Lung (tissue), 12 donors: ENCODE measurements around the gene FRMD3. TPM values are rescaled to one million over a fixed set of nuclear protein-coding genes. Genes with fewer than 3 reads are reported as not detected.

Experiments
- ATAC-seq: fragments of 200-7000 bp; cut with Tn5 transposase; one replicate; pipeline ENCODE4 v1.9.1; 2020; ENCODE audit warnings: moderate number of reproducible peaks; ENCODE audit not compliant: insufficient read depth, low FRiP score
- DNase-seq, 3 donors: peaks; one replicate each; pipeline ENCODE4 v3.0.0-alpha.2; 2013 to 2017
- H3K27ac ChIP-seq, 2 donors: one replicate each; pipeline ENCODE4 v1.5.1; 2013; ENCODE audit warnings: mild to moderate bottlenecking in 2 of 2, moderate library complexity in 2 of 2, control low read depth in 1 of 2, inconsistent platforms in 1 of 2, low read depth in 1 of 2, low read length in 1 of 2
- H3K27me3 ChIP-seq, 3 donors: one replicate each; pipeline ENCODE4 v1.5.1; 2013; ENCODE audit warnings: low read length in 2 of 3; ENCODE audit not compliant: control insufficient read depth in 3 of 3, insufficient read depth in 3 of 3
- H3K36me3 ChIP-seq, 4 donors: one replicate each; pipeline ENCODE4 v1.5.1; 2013; ENCODE audit warnings: low read length in 4 of 4, mild to moderate bottlenecking in 1 of 4, moderate library complexity in 1 of 4; ENCODE audit not compliant: control insufficient read depth in 4 of 4, insufficient read depth in 4 of 4
- H3K4me1 ChIP-seq, 5 donors: one replicate each; pipeline ENCODE4 v1.5.1; 2013; ENCODE audit warnings: low read length in 5 of 5, mild to moderate bottlenecking in 2 of 5, moderate library complexity in 1 of 5; ENCODE audit not compliant: control insufficient read depth in 5 of 5, insufficient read depth in 5 of 5
- H3K4me3 ChIP-seq: one replicate; pipeline ENCODE4 v1.5.1; 2013; ENCODE audit warnings: mild to moderate bottlenecking, control low read depth, moderate library complexity
- H3K9ac ChIP-seq, 2 donors: one replicate each; pipeline ENCODE4 v1.5.1; 2013; ENCODE audit warnings: low read length in 2 of 2, control low read depth in 1 of 2; ENCODE audit not compliant: insufficient read depth in 1 of 2
- H3K9me3 ChIP-seq, 4 donors: one replicate each; pipeline ENCODE4 v1.5.1; 2013; ENCODE audit warnings: low read length in 3 of 4, mild to moderate bottlenecking in 1 of 4, moderate library complexity in 1 of 4; ENCODE audit not compliant: control insufficient read depth in 4 of 4, insufficient read depth in 3 of 4
- WGBS, 2 donors: extraction: QIAGEN DNeasy Blood & Tissue Kit; methylation state at CpG; one replicate each; pipeline ENCODE4 v1.1.7; 2013; 5-methylcytosine and 5-hydroxymethylcytosine counted together
- polyA plus RNA-seq, 2 donors: library from polyadenylated mRNA; stranded (reverse); fragments of 200-250 nt; gene quantifications; one replicate each; pipeline ENCODE4 v1.2.1, GENCODE V29; 2013
- total RNA-seq, 2 donors: library from RNA; depleted of rRNA in 1 of 2; stranded (reverse); fragments of >200 nt in 1 of 2; gene quantifications; one replicate each; pipeline ENCODE4 v1.2.1, GENCODE V29; 2014 to 2021
- TF ChIP-seq, protein P1 (sequence below): IDR thresholded peaks from 2 replicates; pipeline ENCODE4 v1.5.1; 2012; ENCODE audit warnings: mild to moderate bottlenecking; ENCODE audit errors: control extremely low read depth, extremely low read depth
- donor health status: control.
- donor health status: control.
- donor health status: Bipolar disorder and iron deficiency.
- donor health status: healthy.
- donor health status: DM: yes; HTN: yes; CAD: no.

Gene FRMD3
- total and polyA plus RNA-seq, 4 donors: 0.75 to 3.2 (median 1.6) TPM

DNA sequence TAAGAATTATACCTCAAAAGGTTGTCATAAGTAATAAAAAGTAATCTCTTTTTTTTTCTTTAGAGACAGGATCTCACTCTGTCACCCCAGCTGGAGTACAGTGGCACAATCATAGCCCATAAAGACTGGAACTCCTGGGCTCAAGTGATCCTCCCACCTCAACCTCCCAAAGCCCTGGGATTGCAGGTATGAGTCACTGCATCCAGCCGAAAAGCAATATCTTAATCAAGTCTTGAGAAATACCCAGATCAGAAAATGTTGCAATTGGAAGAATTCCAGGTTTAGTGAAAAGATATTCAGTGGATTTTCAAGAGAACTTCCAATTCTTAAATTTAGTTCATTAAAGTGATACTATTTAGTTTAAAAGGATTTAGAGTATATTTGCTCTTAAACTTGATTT lies 43.8 kb upstream of the FRMD3 start:
- Histone ChIP-seq H3K27me3 (no peaks in the 10 kb centered on the region), H3K9me3 (no peaks in the 10 kb centered on the region), H3K4me1 (no peaks in the 10 kb centered on the region), H3K4me3 (no peak overlapping the region), H3K36me3 (no peaks in the 10 kb centered on the region), H3K27ac (no peak overlapping the region), H3K9ac (no peak overlapping the region)
- DNase-seq: no peak
- TF ChIP-seq, protein P1, sequence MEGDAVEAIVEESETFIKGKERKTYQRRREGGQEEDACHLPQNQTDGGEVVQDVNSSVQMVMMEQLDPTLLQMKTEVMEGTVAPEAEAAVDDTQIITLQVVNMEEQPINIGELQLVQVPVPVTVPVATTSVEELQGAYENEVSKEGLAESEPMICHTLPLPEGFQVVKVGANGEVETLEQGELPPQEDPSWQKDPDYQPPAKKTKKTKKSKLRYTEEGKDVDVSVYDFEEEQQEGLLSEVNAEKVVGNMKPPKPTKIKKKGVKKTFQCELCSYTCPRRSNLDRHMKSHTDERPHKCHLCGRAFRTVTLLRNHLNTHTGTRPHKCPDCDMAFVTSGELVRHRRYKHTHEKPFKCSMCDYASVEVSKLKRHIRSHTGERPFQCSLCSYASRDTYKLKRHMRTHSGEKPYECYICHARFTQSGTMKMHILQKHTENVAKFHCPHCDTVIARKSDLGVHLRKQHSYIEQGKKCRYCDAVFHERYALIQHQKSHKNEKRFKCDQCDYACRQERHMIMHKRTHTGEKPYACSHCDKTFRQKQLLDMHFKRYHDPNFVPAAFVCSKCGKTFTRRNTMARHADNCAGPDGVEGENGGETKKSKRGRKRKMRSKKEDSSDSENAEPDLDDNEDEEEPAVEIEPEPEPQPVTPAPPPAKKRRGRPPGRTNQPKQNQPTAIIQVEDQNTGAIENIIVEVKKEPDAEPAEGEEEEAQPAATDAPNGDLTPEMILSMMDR: no peak
- whole genome bisulfite sequencing, 2 donors: 41 to 50% methylated on average over 1 of the region's 1 CpG
- ATAC-seq: no peak

DNA sequence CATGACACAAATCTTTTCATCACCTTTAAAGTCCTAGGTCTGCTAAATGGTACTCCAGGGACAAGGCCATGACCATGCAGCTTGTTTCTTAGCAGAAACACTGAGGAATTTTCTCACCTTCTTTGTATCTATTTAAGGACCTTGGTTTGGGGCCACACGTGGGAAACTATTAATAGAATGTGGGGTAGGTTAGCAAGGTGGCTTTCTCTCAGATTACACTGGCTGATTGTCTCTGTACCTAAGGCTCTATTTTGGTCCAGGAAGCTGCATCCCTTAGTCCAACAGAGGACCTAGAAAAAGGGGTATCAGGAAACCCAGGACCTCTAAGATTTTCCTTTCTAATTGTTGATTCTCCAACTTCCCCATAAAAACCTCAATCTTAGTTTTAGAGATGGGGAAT lies 36.3 kb upstream of the FRMD3 start:
- Histone ChIP-seq H3K36me3 (peaks cover 0 to 2% (median 0%) of the 10 kb centered on the region in 4 donors), H3K4me3 (no peak overlapping the region), H3K4me1 (peaks cover 0 to 4% (median 0%) of the 10 kb centered on the region in 5 donors), H3K9ac (no peak overlapping the region), H3K27me3 (no peaks in the 10 kb centered on the region), H3K27ac (no peak overlapping the region), H3K9me3 (no peaks in the 10 kb centered on the region)
- DNase-seq: no peak
- ATAC-seq: no peak
- WGBS, 2 donors: 79 to 81% methylated on average over 1 of the region's 1 CpG
- TF ChIP-seq, protein P1: no peak

DNA sequence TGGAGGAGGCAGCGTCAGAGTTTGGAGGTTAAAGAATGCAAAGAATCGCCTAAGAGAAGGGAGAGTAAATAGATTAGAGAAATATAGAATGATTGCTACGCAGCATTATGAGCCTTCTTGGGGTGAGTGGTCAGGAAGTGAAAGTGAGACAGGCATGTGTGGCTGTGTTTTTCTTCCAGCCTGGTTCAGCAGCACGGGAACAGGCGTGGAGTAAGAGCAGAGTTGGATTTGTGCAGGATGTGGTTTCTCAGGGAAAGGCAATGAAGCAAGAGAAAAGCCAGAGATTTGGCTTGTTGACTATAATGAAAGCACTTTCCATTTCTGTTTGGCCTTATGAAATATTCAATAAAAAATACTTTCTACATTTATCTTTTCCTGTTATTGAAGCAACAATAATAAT lies 34.3 kb upstream of the FRMD3 start:
- ATAC-seq: no peak

More for the DNA sequence above, 34.3 kb upstream of the FRMD3 start:
- Histone ChIP-seq H3K4me3 (no peak overlapping the region), H3K36me3 (peaks cover 0 to 2% (median 0%) of the 10 kb centered on the region in 4 donors), H3K27me3 (no peaks in the 10 kb centered on the region), H3K9ac (no peak overlapping the region), H3K4me1 (peaks cover 0 to 4% (median 0%) of the 10 kb centered on the region in 5 donors), H3K27ac (no peak overlapping the region), H3K9me3 (no peaks in the 10 kb centered on the region)
- DNase-seq: peak in 1 of 3 donors; percentile 11
- TF ChIP-seq, protein P1: no peak
- WGBS, 2 donors: 51 to 57% methylated on average over 5 of the region's 5 CpGs
